Measurements from ENCODE around the gene ANKRD63. TPM values are rescaled to one million over a fixed set of nuclear protein-coding genes. Genes with fewer than 3 reads are reported as not detected.
A peak's percentile ranks its signal among the peaks of the same experiment; 100 is the strongest.

The ANKRD63 gene
- total RNA-seq, 4 donors from 2014 or later = 1.6 TPM; not detected in 3

DNA sequence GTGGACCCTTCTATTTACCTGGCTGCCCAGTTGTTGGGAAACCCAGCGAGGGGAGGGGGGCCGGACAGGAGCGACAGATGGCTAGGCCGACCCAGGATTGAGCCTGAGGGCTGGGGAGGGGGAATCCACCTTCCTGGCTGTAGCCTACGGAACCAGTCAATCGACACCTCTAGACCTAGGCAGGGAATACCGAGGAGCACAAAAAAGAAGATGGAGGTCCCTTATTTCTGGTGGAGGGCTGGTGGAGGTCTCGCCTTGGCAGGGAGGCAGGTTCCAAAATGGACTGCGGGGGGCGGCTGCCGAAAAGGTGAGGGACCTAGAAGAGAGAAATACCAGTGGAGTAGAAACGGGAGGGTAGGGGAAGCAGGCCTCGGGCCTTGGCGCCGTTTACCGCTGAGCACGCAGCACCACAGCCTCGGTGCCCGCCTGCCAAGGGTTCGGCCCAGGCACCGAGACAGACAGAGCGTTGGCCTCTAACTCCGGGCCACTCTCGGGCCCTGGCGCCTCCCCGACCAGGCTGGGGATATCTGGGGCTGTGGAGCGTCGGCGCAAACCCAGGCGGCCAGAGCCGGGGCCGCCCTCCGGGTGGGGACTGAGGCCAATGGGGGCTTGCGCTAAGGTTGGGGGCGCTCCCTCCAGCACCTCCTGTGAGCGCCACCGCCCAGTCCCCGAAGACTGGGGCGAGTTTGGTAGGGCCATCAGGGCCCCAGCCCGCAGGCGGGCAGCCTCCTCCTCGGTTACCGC, 1.6 kb downstream of the ANKRD63 start:
- peaks cover 70% of the 10 kb centered on the region for H3K27me3 ChIP-seq
- H3K27ac ChIP-seq = no peak overlapping the region
- WGBS, 2 donors (ENCODE audit: low coverage in 1 of 2) = 64% methylated on average over 21 of the region's 43 CpGs; no CpG with 5 or more reads in 1 of the 2 donors
- H3K9me3 ChIP-seq = no peaks in the 10 kb centered on the region
- H3K4me3 ChIP-seq = peak overlapping the region in 1 of 2 donors; percentile 46
- H3K4me1 ChIP-seq = peaks cover 0 to 39% (median 20%) of the 10 kb centered on the region in 3 donors
- no peak for ATAC-seq
- no peaks in the 10 kb centered on the region for H3K36me3 ChIP-seq
- no peak for TF ChIP-seq EP300 (IDR thresholded peaks at IDR 0.05)
- TF ChIP-seq, protein P1, sequence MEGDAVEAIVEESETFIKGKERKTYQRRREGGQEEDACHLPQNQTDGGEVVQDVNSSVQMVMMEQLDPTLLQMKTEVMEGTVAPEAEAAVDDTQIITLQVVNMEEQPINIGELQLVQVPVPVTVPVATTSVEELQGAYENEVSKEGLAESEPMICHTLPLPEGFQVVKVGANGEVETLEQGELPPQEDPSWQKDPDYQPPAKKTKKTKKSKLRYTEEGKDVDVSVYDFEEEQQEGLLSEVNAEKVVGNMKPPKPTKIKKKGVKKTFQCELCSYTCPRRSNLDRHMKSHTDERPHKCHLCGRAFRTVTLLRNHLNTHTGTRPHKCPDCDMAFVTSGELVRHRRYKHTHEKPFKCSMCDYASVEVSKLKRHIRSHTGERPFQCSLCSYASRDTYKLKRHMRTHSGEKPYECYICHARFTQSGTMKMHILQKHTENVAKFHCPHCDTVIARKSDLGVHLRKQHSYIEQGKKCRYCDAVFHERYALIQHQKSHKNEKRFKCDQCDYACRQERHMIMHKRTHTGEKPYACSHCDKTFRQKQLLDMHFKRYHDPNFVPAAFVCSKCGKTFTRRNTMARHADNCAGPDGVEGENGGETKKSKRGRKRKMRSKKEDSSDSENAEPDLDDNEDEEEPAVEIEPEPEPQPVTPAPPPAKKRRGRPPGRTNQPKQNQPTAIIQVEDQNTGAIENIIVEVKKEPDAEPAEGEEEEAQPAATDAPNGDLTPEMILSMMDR (IDR thresholded peaks at IDR 0.05) = no peak
- TF ChIP-seq POLR2AphosphoS5 (IDR thresholded peaks at IDR 0.05) = no peak
- no peak for TF ChIP-seq POLR2A (IDR thresholded peaks at IDR 0.05)

- no peak overlapping the region for H3K27ac ChIP-seq
- no peak overlapping the region for H3K4me3 ChIP-seq
- H3K27me3 ChIP-seq = peaks cover 70% of the 10 kb centered on the region
Observed at GRCh38 chr15:40280260-40281056, 2.4 kb downstream of the ANKRD63 start.

DNA sequence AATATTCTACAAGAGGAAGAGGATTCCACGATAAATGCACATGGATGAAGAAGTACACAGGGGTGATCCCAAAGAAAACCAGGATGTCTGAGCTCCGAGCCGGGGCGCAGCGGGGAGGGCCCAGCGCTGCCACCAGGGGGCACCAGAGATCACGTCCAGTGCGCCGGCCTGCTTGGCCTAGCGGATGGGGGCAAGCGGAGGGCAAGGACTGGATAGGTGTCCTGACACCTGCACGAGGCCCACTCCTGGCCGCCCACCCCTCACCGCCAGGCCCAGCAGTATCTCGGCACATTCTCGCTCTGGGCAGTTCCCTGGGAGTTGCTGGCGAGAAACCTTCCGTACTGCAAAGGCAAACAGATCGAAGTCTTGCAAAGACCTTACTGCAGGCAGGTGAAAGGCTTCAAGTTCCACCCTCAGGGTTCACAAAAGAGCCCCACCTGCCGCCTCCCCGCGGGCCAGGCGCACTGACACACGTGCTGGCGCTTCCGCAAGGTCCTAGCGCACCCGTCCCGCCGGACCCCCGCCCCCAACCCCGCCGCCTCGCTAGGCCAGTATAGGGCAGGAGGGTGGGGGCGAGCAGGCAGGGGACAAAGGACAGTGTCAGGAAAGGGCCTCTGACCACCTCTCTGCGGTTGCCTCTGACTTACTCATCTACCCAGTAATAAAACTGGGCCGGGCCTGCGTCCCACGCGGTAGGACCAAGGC, 3.3 kb downstream of the ANKRD63 start:
- no peaks in the 10 kb centered on the region for H3K9me3 ChIP-seq
- TF ChIP-seq, protein P1 (IDR thresholded peaks at IDR 0.05) = peak in 3 of 4 experiments; percentile 95 to 99 (median 95)
- TF ChIP-seq POLR2AphosphoS5 (IDR thresholded peaks at IDR 0.05) = no peak
- TF ChIP-seq EP300 (IDR thresholded peaks at IDR 0.05) = no peak
- no peak overlapping the region for H3K4me3 ChIP-seq
- no peak overlapping the region for H3K27ac ChIP-seq
- peaks cover 0 to 42% (median 20%) of the 10 kb centered on the region in 3 donors for H3K4me1 ChIP-seq
- no peaks in the 10 kb centered on the region for H3K36me3 ChIP-seq
- ATAC-seq = peak; percentile 56
- H3K27me3 ChIP-seq = peaks cover 70% of the 10 kb centered on the region
- WGBS, 2 donors (ENCODE audit: low coverage in 1 of 2) = 0 to 3% methylated on average over 5 of the region's 40 CpGs

More at GRCh38 chr15:40280260-40281056, 2.4 kb downstream of the ANKRD63 start:
- no peak for ATAC-seq
- WGBS, 2 donors (ENCODE audit: low coverage in 1 of 2) = 47 to 70% methylated on average over 14 of the region's 30 CpGs
- Histone ChIP-seq H3K9me3 (no peaks in the 10 kb centered on the region), H3K4me1 (peaks cover 0 to 39% (median 20%) of the 10 kb centered on the region in 3 donors), H3K36me3 (no peaks in the 10 kb centered on the region)
- TF ChIP-seq POLR2A (IDR thresholded peaks at IDR 0.05) (no peak), POLR2AphosphoS5 (IDR thresholded peaks at IDR 0.05) (no peak)
- TF ChIP-seq, protein P1 (IDR thresholded peaks at IDR 0.05) = no peak

GRCh38 chr15:40278026-40278425, 4.8 kb downstream of the ANKRD63 start:
- H3K27ac ChIP-seq = no peak overlapping the region
- no peak overlapping the region for H3K4me3 ChIP-seq
- TF ChIP-seq EP300 (IDR thresholded peaks at IDR 0.05) (no peak), POLR2AphosphoS5 (IDR thresholded peaks at IDR 0.05) (no peak), POLR2A (IDR thresholded peaks at IDR 0.05) (no peak)
- TF ChIP-seq, protein P1 (IDR thresholded peaks at IDR 0.05) = no peak
- peaks cover 56% of the 10 kb centered on the region for H3K27me3 ChIP-seq
- 67 to 73% methylated on average over 4 to 6 of the region's 10 CpGs for WGBS, 2 donors (ENCODE audit: low coverage in 1 of 2)
- H3K36me3 ChIP-seq = no peaks in the 10 kb centered on the region
- H3K4me1 ChIP-seq = peaks cover 0 to 40% (median 16%) of the 10 kb centered on the region in 3 donors
- no peak for ATAC-seq
- no peaks in the 10 kb centered on the region for H3K9me3 ChIP-seq

Measured in gastroesophageal sphincter (tissue), 4 donors.